HG03108 (cell line): ENCODE results near the gene MGA.

ENCODE experiments used
- ATAC-seq: cut with Tn5 transposase; IDR thresholded peaks from one replicate; pipeline ENCODE4 v1.9.1; 2021; ENCODE audit warnings: moderate library complexity; ENCODE audit not compliant: unreplicated experiment

The MGA gene

DNA sequence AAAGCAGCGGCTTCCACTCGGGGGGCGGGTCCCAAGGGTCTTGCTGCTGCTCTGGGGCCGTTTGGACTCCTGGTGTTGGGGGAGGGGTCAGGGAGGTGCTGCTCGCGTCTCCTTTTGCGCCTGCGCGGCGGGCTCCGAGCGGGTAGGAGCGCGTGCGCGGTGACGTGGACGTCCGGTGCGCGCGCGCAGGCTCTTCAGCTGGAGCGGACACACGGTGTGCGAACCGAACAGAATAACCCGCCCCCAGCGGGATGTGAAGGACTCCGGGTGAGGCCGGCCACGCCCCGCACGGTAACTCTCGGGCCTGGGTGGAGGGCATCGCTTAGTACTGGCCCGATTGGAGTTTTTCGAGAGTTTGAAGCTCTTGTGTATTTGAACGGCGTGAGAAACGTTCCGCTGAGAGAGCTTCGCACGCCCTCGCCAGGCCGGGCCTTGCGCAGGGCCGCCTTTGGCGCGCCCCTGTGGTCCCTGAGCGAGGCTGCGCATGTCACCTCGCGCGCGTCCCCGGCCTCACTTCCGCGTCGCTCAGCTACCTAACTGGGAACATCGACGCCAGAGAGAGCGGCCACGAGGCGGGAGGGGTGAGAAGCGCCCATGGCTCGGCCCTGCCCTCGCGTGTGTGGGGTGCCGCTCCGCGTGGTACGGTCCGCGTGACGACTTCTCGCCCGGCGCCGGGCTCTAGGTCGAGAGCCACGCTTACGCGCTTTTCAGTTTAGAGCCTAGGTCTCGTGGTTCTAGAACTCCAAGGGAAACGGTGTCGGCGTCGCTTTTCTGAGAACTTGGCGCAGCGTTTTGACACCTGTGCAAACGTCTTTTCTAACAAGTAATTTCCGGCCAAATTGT, at the start of gene MGA:
TSS of gene MGA (plus strand) at position 171 of the 843 bp plus-strand sequence.
- peak; percentile 72 for ATAC-seq

DNA sequence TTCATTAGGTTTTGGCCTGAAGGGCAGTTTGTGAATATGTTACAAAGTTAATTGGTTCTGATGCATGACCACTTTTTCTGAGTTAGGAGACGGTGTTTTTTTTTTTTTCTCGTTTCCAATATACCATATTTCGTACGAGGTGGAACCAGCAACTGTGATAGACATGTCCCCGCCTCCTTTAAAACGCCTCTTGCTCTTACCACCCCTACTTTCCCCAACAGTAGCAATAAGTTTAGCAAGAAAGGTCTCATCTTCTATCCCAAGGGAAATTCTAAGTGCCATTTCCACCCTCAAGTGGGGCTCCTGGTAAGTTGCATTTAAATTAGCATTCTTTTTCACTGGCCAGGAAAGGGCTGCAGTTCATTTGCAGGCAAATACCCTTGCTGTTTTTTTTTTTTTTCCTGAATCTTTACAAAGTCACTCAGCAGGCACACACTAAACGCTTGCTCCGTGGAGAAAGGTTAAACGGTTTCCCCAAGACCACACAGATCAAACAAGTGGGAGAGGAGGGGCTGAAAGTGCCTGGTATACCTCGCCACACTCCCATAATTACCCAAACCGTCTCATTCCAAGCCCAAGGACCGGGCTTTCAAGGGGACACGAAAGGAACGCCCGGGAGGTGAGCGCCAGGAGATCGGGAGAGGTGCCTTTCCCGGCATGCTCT, 39.5 kb upstream of the MGA start:
- ATAC-seq: no peak

DNA sequence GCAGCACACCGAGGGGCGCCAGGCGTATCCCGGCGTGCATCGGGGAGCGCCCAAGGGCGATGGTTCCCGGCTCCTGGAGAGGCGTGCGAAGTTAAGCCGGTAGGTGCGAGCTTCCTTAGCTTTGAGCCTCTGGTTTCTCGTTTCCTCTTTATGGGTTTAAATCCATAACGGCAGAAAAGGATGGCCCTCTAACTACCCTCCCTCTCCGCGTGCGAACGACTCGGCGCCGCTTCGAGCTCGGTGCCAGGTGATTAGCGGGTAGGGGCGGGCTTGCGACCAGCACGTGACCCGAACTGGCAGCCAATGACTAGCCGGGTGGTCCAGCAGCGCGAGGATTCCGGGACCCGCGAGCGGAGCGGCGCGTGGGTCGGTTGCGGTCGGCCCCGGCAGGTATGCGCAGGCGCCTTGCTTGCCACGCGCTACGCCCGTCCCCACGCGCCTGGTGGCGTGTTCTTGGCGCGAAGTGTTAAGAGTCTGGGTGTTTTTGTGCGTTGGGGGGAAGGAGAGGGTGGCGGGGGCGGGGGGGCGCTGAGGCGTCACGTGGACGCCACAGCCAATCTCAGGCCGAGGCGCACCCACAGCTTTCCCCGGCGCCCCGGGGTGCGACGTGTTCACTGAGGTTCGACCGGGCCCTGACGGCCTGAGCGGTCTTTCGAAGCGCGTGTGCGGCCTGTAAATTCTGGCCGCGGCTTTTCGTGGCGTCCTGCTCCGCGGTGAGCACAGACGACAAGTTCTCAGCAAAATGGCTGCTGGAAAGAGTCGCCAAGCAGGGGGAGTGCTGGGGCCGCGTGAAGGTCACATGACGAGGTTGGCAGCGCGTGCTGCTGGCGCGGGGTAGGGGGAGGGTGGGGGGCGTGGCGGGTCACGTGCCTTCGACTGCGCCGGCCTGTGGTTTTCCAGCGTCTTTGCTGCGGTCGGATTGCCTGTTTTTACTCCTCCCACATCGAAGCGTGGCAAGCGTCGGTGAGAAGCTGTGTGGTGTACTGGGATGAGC, 38.7 kb upstream of the MGA start:
- ATAC-seq: no peak

- ATAC-seq: no peak
These were observed 37.3 kb upstream of the MGA start for GRCh38 chr15:41622901-41623300.

DNA sequence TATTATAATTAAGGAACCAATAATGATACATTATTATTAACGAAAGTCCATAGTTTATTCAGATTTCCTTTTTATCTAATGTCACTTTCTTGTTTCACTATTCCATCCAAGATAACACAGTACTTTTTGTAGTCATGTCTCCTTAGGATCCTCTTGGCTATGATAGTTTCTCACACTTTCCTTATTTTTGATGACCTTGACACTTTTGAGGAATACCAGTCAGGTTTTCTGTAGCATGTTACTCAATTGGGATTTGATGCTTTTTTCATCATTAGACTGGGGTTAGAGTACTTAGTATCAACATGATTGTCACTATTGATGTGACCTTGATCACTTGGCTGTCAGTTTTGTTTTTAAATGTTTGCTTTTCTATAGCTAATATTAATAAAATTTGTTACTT, 33.0 kb upstream of the MGA start:
- no peak for ATAC-seq

- no peak for ATAC-seq
These were observed 30.7 kb upstream of the MGA start for GRCh38 chr15:41629463-41629862.

DNA sequence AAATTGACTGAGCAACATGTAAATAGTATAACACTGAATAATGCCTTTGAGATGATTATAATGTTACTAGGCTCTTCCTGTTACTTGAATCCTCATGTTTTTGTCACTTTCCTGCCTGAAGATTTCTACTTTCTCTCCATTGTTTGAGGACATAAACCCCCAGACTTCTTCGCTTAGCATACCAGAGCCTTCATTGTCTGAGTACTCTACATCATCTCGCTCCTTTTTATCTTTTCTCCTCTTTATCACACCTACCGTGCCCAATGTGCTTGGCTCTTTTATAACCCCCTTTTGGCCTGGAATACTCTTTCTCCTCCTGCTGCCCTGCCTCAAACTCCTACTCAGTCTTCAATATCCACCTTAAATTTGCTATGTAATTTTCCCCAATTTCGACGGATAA, 30.3 kb upstream of the MGA start:
- ATAC-seq: no peak

GRCh38 chr15:41630616-41631217, 29.5 kb upstream of the MGA start:
- no peak for ATAC-seq

GRCh38 chr15:41631880-41632470, 28.2 kb upstream of the MGA start:
- no peak for ATAC-seq

DNA sequence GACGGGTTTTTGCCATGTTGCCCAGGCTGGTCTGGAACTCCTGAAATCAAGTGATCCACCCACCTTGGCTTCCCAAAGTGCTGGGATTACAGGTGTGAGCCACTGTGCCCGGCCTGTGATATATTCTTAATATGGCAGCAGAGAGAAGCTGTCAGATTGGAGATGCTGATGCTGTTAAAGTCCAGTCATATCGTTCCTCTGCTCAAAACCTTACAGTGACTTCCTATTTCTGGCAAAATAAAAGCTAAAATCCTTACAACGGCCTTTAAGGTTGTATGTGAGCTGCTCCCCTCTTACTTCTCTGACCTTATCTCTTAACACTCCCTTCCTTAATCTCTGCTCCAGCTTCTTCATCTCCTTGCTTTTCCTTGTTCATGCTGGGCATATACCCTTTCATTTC, 26.6 kb upstream of the MGA start:
- ATAC-seq: no peak

- no peak for ATAC-seq
These were observed 26.1 kb upstream of the MGA start for GRCh38 chr15:41634072-41634626.

- no peak for ATAC-seq
These were observed 23.1 kb upstream of the MGA start for GRCh38 chr15:41637086-41637485.

- no peak for ATAC-seq
These were observed 19.2 kb upstream of the MGA start for GRCh38 chr15:41640985-41641384.

GRCh38 chr15:41647262-41647661, 12.9 kb upstream of the MGA start:
- ATAC-seq: no peak

DNA sequence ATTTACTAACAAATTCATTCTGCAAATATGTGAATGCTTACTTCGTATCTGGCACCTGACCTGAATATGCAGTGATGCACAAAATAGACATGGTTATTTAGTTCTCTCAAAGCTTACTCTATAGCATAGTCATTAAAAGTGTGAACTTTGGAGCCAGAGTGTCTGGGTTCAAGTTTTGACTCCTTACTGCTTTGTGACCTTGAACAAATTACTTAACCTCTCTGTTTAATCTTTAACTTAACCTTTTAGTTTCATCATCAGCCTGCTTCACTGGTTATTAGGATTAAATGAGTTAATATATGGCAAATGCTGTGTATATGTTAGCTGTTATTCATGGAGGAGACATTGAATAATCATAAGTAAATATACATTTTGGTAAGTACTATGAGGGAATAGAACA, 12.1 kb upstream of the MGA start:
- ATAC-seq: no peak

- no peak for ATAC-seq
These were observed 11.4 kb upstream of the MGA start for GRCh38 chr15:41648770-41649169.

DNA sequence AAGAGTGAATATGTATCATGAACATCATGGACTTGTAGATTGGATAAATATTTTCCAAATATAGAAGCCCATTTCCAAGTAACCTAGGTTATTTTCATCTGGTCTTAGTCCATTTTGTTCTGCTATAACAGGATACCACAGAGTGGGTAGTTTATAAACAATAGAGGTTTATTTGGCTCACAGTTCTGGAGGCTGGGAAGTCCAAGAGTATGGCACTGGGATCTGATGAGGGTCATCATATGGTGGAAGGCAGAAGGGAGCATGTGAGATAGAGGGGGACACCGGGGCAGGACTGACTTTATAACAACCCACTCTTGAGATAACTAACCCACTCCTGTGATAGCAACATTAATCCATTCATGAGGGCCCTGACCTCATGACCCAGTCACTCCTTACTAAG, 9.4 kb upstream of the MGA start:
- ATAC-seq: no peak

GRCh38 chr15:41651373-41651772, 8.8 kb upstream of the MGA start:
- ATAC-seq: no peak

DNA sequence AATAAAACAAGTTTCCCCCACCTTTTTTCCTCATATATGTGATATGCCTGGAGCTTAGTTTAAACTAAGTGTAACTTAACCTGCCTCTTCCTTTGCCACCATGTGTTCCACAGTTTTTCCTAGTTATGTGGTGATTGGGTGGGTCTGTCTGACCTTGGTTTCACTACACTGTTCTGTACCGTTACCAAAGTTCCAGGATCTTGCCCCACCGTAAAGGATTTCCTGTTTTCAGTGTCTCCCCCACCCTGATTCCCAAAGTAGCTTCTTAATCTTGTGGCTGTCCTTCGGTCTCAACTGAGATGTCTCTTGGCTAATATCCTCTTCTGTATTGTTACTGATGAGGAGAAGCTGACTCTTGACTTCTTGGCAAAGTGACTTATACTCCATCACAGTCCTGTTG, 6.4 kb upstream of the MGA start:
- no peak for ATAC-seq

GRCh38 chr15:41655716-41656115, 4.5 kb upstream of the MGA start:
- ATAC-seq: no peak
